NCI-H69 (cell line): ENCODE data around the gene EFNB1.

Experiments used
- DNase-seq: peaks from one replicate; lab custom pipeline; 2025; lab: John Stamatoyannopoulos, UW

EFNB1 gene

DNA sequence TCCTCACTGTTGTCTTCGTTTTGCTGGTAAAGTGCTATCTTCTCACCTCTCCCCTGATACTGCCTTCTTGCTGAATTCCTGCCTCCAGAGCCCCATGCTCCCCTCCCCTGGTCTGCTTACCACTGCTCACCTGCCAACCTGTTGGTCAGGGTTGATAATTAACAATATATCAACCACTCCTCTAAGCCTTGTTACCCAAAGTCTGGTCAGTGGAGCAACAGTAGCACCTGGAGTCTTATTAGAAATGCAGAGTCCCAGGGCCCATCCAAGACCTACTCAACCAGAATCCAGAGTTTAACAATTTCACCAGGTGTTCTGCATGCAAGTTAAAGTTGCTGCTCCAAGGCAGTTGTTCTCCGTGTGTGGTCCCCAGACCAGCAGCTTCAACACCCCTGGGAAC lies 55.0 kb downstream of the EFNB1 start:
- DNase-seq = no peak

DNA sequence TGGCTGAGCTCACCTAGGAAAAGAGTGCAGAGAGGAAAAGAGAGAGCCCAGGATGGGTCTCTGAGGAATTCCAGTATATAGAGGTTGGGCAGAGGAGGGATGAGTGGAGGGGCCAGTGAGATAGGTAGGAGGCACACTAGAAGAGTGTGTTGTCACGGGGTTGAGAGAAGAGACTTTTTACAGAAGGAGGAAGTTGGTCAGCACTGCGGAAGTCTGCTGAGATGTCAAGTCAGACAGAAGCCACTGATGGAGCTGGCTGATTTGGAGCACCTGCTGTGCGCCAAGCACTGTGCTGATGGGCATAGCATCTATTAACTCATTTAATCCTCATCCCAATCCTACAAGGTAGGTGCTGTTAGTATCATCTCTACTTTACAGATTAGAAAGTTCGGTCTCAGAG lies 60.4 kb downstream of the EFNB1 start:
- DNase-seq = no peak
